ENCODE measurements around the gene MAPKAPK5.
"Not testable (repeated sequence)": the region's sequence is repeated elsewhere in the genome, so short reads cannot be mapped to it uniquely, and the experiment has no call there.

The MAPKAPK5 gene

GRCh38 chr12:111937429-111937828 is 95.4 kb downstream of the MAPKAPK5 start:
- Histone ChIP-seq H3K4me1 (ENCODE audit: insufficient read depth, low read length) (no peaks in the 10 kb centered on the region), H3K9ac (ENCODE audit: low read depth, low read length) (no peak overlapping the region), H3K36me3 (ENCODE audit: insufficient read depth, low read length) (no peaks in the 10 kb centered on the region), H3K9me3 (ENCODE audit: control insufficient read depth, insufficient read depth, low read length) (no peaks in the 10 kb centered on the region)

- no peaks in the 10 kb centered on the region for H3K4me1 ChIP-seq (ENCODE audit: insufficient read depth, low read length)
- H3K9ac ChIP-seq (ENCODE audit: low read depth, low read length): no peak overlapping the region
- H3K36me3 ChIP-seq (ENCODE audit: insufficient read depth, low read length): no peaks in the 10 kb centered on the region
- no peaks in the 10 kb centered on the region for H3K9me3 ChIP-seq (ENCODE audit: control insufficient read depth, insufficient read depth, low read length)
Measured at GRCh38 chr12:111942557-111942956, 100.5 kb downstream of the MAPKAPK5 start.

- Histone ChIP-seq H3K36me3 (ENCODE audit: insufficient read depth, low read length) (no peaks in the 10 kb centered on the region), H3K9me3 (ENCODE audit: control insufficient read depth, insufficient read depth, low read length) (no peaks in the 10 kb centered on the region), H3K9ac (ENCODE audit: low read depth, low read length) (no peak overlapping the region), H3K4me1 (ENCODE audit: insufficient read depth, low read length) (peaks cover 5% of the 10 kb centered on the region; the same call in 1 of the 2 replicates)
Measured at GRCh38 chr12:111943929-111944328, 101.9 kb downstream of the MAPKAPK5 start.

- not testable (repeated sequence) for H3K9ac ChIP-seq (ENCODE audit: low read depth, low read length); H3K36me3 ChIP-seq (ENCODE audit: insufficient read depth, low read length); H3K4me1 ChIP-seq (ENCODE audit: insufficient read depth, low read length); H3K9me3 ChIP-seq (ENCODE audit: control insufficient read depth, insufficient read depth, low read length)
Measured at GRCh38 chr12:111950961-111951676, 109.1 kb downstream of the MAPKAPK5 start.
